ENCODE data around the gene DGKB. TPM values are rescaled to one million over a fixed set of nuclear protein-coding genes. Genes with fewer than 3 reads are reported as not detected.

DGKB gene
- total RNA-seq, 5 donors from 2014 or later (not counting 1 experiment from before 2014, with no cell fraction given): not detected

GRCh38 chr7:14896461-14896860 lies 6.1 kb downstream of the DGKB start:
- H3K27ac Mint-ChIP-seq: no peak overlapping the region
- H3K9me3 Mint-ChIP-seq: peaks cover 0 to 12% (median 5%) of the 10 kb centered on the region in 3 donors
- H3K27me3 Mint-ChIP-seq: no peaks in the 10 kb centered on the region
- Histone ChIP-seq H3K36me3 (ENCODE audit: control insufficient read depth in 2 of 2, extremely low read depth in 1 of 2, insufficient read depth in 1 of 2, low read length in 1 of 2) (no peaks in the 10 kb centered on the region), H3K4me1 (ENCODE audit: control insufficient read depth in 1 of 2, extremely low read depth in 1 of 2, insufficient read depth in 2 of 2, low read length in 2 of 2) (no peaks in the 10 kb centered on the region), H3K27me3 (replicated peaks in 1 of 2; ENCODE audit: control insufficient read depth in 2 of 2, extremely low read depth in 1 of 2, insufficient read depth in 2 of 2, low read length in 1 of 2) (no peaks in the 10 kb centered on the region), H3K27ac (ENCODE audit: low read length) (no peak overlapping the region), H3K9me3 (no peaks in the 10 kb centered on the region), H3K4me3 (ENCODE audit: control insufficient read depth in 1 of 2, extremely low read depth in 1 of 2, low read length in 1 of 2) (no peak overlapping the region)
- no peaks in the 10 kb centered on the region for H3K4me1 Mint-ChIP-seq
- WGBS (ENCODE audit: insufficient coverage): no CpG with 5 or more reads among the region's 2 CpGs
- H3K4me3 Mint-ChIP-seq: no peak overlapping the region
- no peak for ATAC-seq (replicated peaks in 1 of 4)
- no peaks in the 10 kb centered on the region for H3K36me3 Mint-ChIP-seq
- CTCF ChIA-PET: no interaction called here
- no peak for DNase-seq
- POLR2A ChIA-PET: no interaction called here

- no peaks in the 10 kb centered on the region for H3K27me3 Mint-ChIP-seq
- no peaks in the 10 kb centered on the region for H3K4me1 Mint-ChIP-seq
- H3K4me1 ChIP-seq (ENCODE audit: control insufficient read depth in 1 of 2, extremely low read depth in 1 of 2, insufficient read depth in 2 of 2, low read length in 2 of 2): no peaks in the 10 kb centered on the region
- no peak for ATAC-seq (replicated peaks in 1 of 4)
- no peak for DNase-seq
- no peaks in the 10 kb centered on the region for H3K9me3 ChIP-seq
- POLR2A ChIA-PET: no interaction called here
- H3K4me3 ChIP-seq (ENCODE audit: control insufficient read depth in 1 of 2, extremely low read depth in 1 of 2, low read length in 1 of 2): no peak overlapping the region
- no peaks in the 10 kb centered on the region for H3K36me3 ChIP-seq (ENCODE audit: control insufficient read depth in 2 of 2, extremely low read depth in 1 of 2, insufficient read depth in 1 of 2, low read length in 1 of 2)
- no peaks in the 10 kb centered on the region for H3K27me3 ChIP-seq (replicated peaks in 1 of 2; ENCODE audit: control insufficient read depth in 2 of 2, extremely low read depth in 1 of 2, insufficient read depth in 2 of 2, low read length in 1 of 2)
- H3K27ac ChIP-seq (ENCODE audit: low read length): no peak overlapping the region
- CTCF ChIA-PET: no interaction called here
- H3K27ac Mint-ChIP-seq: no peak overlapping the region
- no peaks in the 10 kb centered on the region for H3K36me3 Mint-ChIP-seq
- peaks cover 0 to 17% (median 8%) of the 10 kb centered on the region in 3 donors for H3K9me3 Mint-ChIP-seq
- H3K4me3 Mint-ChIP-seq: no peak overlapping the region
Measured at GRCh38 chr7:14894826-14895225, 7.7 kb downstream of the DGKB start.

GRCh38 chr7:14892961-14893360 lies 9.6 kb downstream of the DGKB start:
- no peaks in the 10 kb centered on the region for H3K4me1 Mint-ChIP-seq
- no peaks in the 10 kb centered on the region for H3K36me3 ChIP-seq (ENCODE audit: control insufficient read depth in 2 of 2, extremely low read depth in 1 of 2, insufficient read depth in 1 of 2, low read length in 1 of 2)
- no peaks in the 10 kb centered on the region for H3K36me3 Mint-ChIP-seq
- H3K27me3 Mint-ChIP-seq: no peaks in the 10 kb centered on the region
- POLR2A ChIA-PET: no interaction called here
- no peak overlapping the region for H3K27ac Mint-ChIP-seq
- H3K27me3 ChIP-seq (replicated peaks in 1 of 2; ENCODE audit: control insufficient read depth in 2 of 2, extremely low read depth in 1 of 2, insufficient read depth in 2 of 2, low read length in 1 of 2): no peaks in the 10 kb centered on the region
- H3K4me3 Mint-ChIP-seq: no peak overlapping the region
- DNase-seq (no peak), ATAC-seq (replicated peaks in 1 of 4) (no peak)
- H3K9me3 Mint-ChIP-seq: peaks cover 0 to 15% (median 5%) of the 10 kb centered on the region in 3 donors
- no peak overlapping the region for H3K4me3 ChIP-seq (ENCODE audit: control insufficient read depth in 1 of 2, extremely low read depth in 1 of 2, low read length in 1 of 2)
- no CpG with 5 or more reads among the region's 2 CpGs for WGBS (ENCODE audit: insufficient coverage)
- H3K4me1 ChIP-seq (ENCODE audit: control insufficient read depth in 1 of 2, extremely low read depth in 1 of 2, insufficient read depth in 2 of 2, low read length in 2 of 2): no peaks in the 10 kb centered on the region
- CTCF ChIA-PET: interaction anchor here in 1 of 2 donors (0.5 kb wide), 1 partner anchor 1695 kb away, joined by 3 read pairs; no protein-coding TSS in a partner anchor
- no peak overlapping the region for H3K27ac ChIP-seq (ENCODE audit: low read length)
- no peaks in the 10 kb centered on the region for H3K9me3 ChIP-seq

GRCh38 chr7:14891289-14891688 lies 11.3 kb downstream of the DGKB start:
- ATAC-seq (replicated peaks in 1 of 4) (no peak), DNase-seq (no peak)
- POLR2A ChIA-PET: no interaction called here
- CTCF ChIA-PET: no interaction called here
- Histone ChIP-seq H3K36me3 (ENCODE audit: control insufficient read depth in 2 of 2, extremely low read depth in 1 of 2, insufficient read depth in 1 of 2, low read length in 1 of 2) (no peaks in the 10 kb centered on the region), H3K4me3 (ENCODE audit: control insufficient read depth in 1 of 2, extremely low read depth in 1 of 2, low read length in 1 of 2) (no peak overlapping the region), H3K9me3 (no peaks in the 10 kb centered on the region), H3K27ac (ENCODE audit: low read length) (no peak overlapping the region), H3K4me1 (ENCODE audit: control insufficient read depth in 1 of 2, extremely low read depth in 1 of 2, insufficient read depth in 2 of 2, low read length in 2 of 2) (no peaks in the 10 kb centered on the region), H3K27me3 (replicated peaks in 1 of 2; ENCODE audit: control insufficient read depth in 2 of 2, extremely low read depth in 1 of 2, insufficient read depth in 2 of 2, low read length in 1 of 2) (no peaks in the 10 kb centered on the region)
- peaks cover 0 to 13% (median 5%) of the 10 kb centered on the region in 3 donors for H3K9me3 Mint-ChIP-seq
- no peak overlapping the region for H3K27ac Mint-ChIP-seq
- H3K4me1 Mint-ChIP-seq: no peaks in the 10 kb centered on the region
- WGBS (ENCODE audit: insufficient coverage): 100% methylated on average over 1 of the region's 3 CpGs
- no peaks in the 10 kb centered on the region for H3K27me3 Mint-ChIP-seq
- H3K36me3 Mint-ChIP-seq: no peaks in the 10 kb centered on the region
- H3K4me3 Mint-ChIP-seq: no peak overlapping the region

- H3K9me3 ChIP-seq: no peaks in the 10 kb centered on the region
- no peak overlapping the region for H3K4me3 ChIP-seq (ENCODE audit: control insufficient read depth in 1 of 2, extremely low read depth in 1 of 2, low read length in 1 of 2)
- ATAC-seq (replicated peaks in 1 of 4) (no peak), DNase-seq (no peak)
- H3K36me3 ChIP-seq (ENCODE audit: control insufficient read depth in 2 of 2, extremely low read depth in 1 of 2, insufficient read depth in 1 of 2, low read length in 1 of 2): no peaks in the 10 kb centered on the region
- ChIA-PET POLR2A (no interaction called here), CTCF (no interaction called here)
- H3K9me3 Mint-ChIP-seq: peaks cover 0 to 13% (median 5%) of the 10 kb centered on the region in 3 donors
- no peak overlapping the region for H3K27ac ChIP-seq (ENCODE audit: low read length)
- no peaks in the 10 kb centered on the region for H3K36me3 Mint-ChIP-seq
- H3K4me1 ChIP-seq (ENCODE audit: control insufficient read depth in 1 of 2, extremely low read depth in 1 of 2, insufficient read depth in 2 of 2, low read length in 2 of 2): no peaks in the 10 kb centered on the region
- no CpG with 5 or more reads among the region's 1 CpG for WGBS (ENCODE audit: insufficient coverage)
- H3K27me3 ChIP-seq (replicated peaks in 1 of 2; ENCODE audit: control insufficient read depth in 2 of 2, extremely low read depth in 1 of 2, insufficient read depth in 2 of 2, low read length in 1 of 2): no peaks in the 10 kb centered on the region
- H3K4me1 Mint-ChIP-seq: no peaks in the 10 kb centered on the region
- H3K27me3 Mint-ChIP-seq: no peaks in the 10 kb centered on the region
- no peak overlapping the region for H3K27ac Mint-ChIP-seq
- H3K4me3 Mint-ChIP-seq: no peak overlapping the region
Measured at GRCh38 chr7:14888962-14889361, 13.6 kb downstream of the DGKB start.

- no peaks in the 10 kb centered on the region for H3K9me3 ChIP-seq
- no peaks in the 10 kb centered on the region for H3K4me1 ChIP-seq (ENCODE audit: control insufficient read depth in 1 of 2, extremely low read depth in 1 of 2, insufficient read depth in 2 of 2, low read length in 2 of 2)
- DNase-seq (no peak), ATAC-seq (replicated peaks in 1 of 4) (no peak)
- Mint-ChIP-seq H3K9me3 (peaks cover 0 to 9% (median 3%) of the 10 kb centered on the region in 3 donors), H3K27me3 (no peaks in the 10 kb centered on the region), H3K27ac (no peak overlapping the region), H3K4me3 (no peak overlapping the region), H3K4me1 (no peaks in the 10 kb centered on the region), H3K36me3 (no peaks in the 10 kb centered on the region)
- H3K27ac ChIP-seq (ENCODE audit: low read length): no peak overlapping the region
- no peaks in the 10 kb centered on the region for H3K27me3 ChIP-seq (replicated peaks in 1 of 2; ENCODE audit: control insufficient read depth in 2 of 2, extremely low read depth in 1 of 2, insufficient read depth in 2 of 2, low read length in 1 of 2)
- no peak overlapping the region for H3K4me3 ChIP-seq (ENCODE audit: control insufficient read depth in 1 of 2, extremely low read depth in 1 of 2, low read length in 1 of 2)
- CTCF ChIA-PET: no interaction called here
- POLR2A ChIA-PET: no interaction called here
- H3K36me3 ChIP-seq (ENCODE audit: control insufficient read depth in 2 of 2, extremely low read depth in 1 of 2, insufficient read depth in 1 of 2, low read length in 1 of 2): no peaks in the 10 kb centered on the region
- WGBS (ENCODE audit: insufficient coverage): 66% methylated on average over 3 of the region's 3 CpGs
Measured at GRCh38 chr7:14886533-14886932, 16.0 kb downstream of the DGKB start.

- Mint-ChIP-seq H3K4me1 (no peaks in the 10 kb centered on the region), H3K36me3 (no peaks in the 10 kb centered on the region), H3K4me3 (no peak overlapping the region), H3K27ac (no peak overlapping the region), H3K27me3 (no peaks in the 10 kb centered on the region), H3K9me3 (peaks cover 3 to 4% (median 4%) of the 10 kb centered on the region in 3 donors)
- no peak for ATAC-seq (replicated peaks in 1 of 4)
- H3K4me3 ChIP-seq (ENCODE audit: control insufficient read depth in 1 of 2, extremely low read depth in 1 of 2, low read length in 1 of 2): no peak overlapping the region
- no peak for DNase-seq
- ChIA-PET CTCF (no interaction called here), POLR2A (no interaction called here)
- H3K4me1 ChIP-seq (ENCODE audit: control insufficient read depth in 1 of 2, extremely low read depth in 1 of 2, insufficient read depth in 2 of 2, low read length in 2 of 2): no peaks in the 10 kb centered on the region
- H3K27ac ChIP-seq (ENCODE audit: low read length): no peak overlapping the region
- no peaks in the 10 kb centered on the region for H3K9me3 ChIP-seq
- 82% methylated on average over 3 of the region's 8 CpGs for WGBS (ENCODE audit: insufficient coverage)
- no peaks in the 10 kb centered on the region for H3K27me3 ChIP-seq (replicated peaks in 1 of 2; ENCODE audit: control insufficient read depth in 2 of 2, extremely low read depth in 1 of 2, insufficient read depth in 2 of 2, low read length in 1 of 2)
- H3K36me3 ChIP-seq (ENCODE audit: control insufficient read depth in 2 of 2, extremely low read depth in 1 of 2, insufficient read depth in 1 of 2, low read length in 1 of 2): no peaks in the 10 kb centered on the region
Measured at GRCh38 chr7:14875941-14876587, 26.5 kb downstream of the DGKB start.
